ENCODE results near the gene TEAD1. TPM values are rescaled to one million over a fixed set of nuclear protein-coding genes. Genes with fewer than 3 reads are reported as not detected.

The TEAD1 gene
- polyA plus RNA-seq, 1 donor (not counting 4 experiments of a cell fraction or from before 2014, with no cell fraction given): 32.7 TPM

DNA sequence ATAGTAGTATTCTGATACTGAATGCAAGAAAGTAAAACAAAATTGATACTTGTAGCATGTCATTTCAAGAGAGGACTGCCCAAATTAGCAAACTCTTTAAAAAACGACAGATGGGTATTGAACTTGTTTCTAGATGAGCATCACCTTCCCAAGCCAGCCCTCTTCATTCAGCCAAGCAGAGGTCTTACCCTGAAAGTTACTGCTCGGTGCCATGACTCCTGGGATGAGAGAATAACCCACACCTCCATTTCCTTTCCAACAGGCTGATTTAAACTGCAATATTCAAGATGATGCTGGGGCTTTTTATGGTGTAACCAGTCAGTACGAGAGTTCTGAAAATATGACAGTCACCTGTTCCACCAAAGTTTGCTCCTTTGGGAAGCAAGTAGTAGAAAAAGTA lies 250.4 kb downstream of the TEAD1 start:
- H2AFZ ChIP-seq (ENCODE audit: control insufficient read depth, low read length): no peak overlapping the region
- peaks cover 5% of the 10 kb centered on the region for H3K9me1 ChIP-seq (ENCODE audit: control insufficient read depth, extremely low read depth, insufficient read depth, low read length)
- no peaks in the 10 kb centered on the region for H3K27me3 ChIP-seq (ENCODE audit: control insufficient read depth, extremely low read depth, insufficient read depth, low read length)
- H3K4me3 ChIP-seq (ENCODE audit: control insufficient read depth in 2 of 3, extremely low read depth in 1 of 3, insufficient read depth in 2 of 3, low read depth in 1 of 3, low read length in 3 of 3): no peak overlapping the region
- no peak overlapping the region for H3K4me2 ChIP-seq (ENCODE audit: control insufficient read depth, extremely low read depth, insufficient read depth, low read depth, low read length)
- no peaks in the 10 kb centered on the region for H4K20me1 ChIP-seq (ENCODE audit: control insufficient read depth, extremely low read depth, insufficient read depth, low read length)
- no peaks in the 10 kb centered on the region for H3K9me3 ChIP-seq (ENCODE audit: control insufficient read depth, low read depth, low read length)
- no peak for DNase-seq (ENCODE audit: low read depth, low spot score)
- peaks cover 2% of the 10 kb centered on the region for H3K4me1 ChIP-seq (ENCODE audit: control insufficient read depth, extremely low read depth, insufficient read depth, low read length)
- H3K9ac ChIP-seq (ENCODE audit: control insufficient read depth, extremely low read depth, insufficient read depth, low read length): no peak overlapping the region
- TF ChIP-seq EZH2 (IDR thresholded peaks at IDR 0.05; ENCODE audit: low read length): no peak
- TF ChIP-seq, protein P1, sequence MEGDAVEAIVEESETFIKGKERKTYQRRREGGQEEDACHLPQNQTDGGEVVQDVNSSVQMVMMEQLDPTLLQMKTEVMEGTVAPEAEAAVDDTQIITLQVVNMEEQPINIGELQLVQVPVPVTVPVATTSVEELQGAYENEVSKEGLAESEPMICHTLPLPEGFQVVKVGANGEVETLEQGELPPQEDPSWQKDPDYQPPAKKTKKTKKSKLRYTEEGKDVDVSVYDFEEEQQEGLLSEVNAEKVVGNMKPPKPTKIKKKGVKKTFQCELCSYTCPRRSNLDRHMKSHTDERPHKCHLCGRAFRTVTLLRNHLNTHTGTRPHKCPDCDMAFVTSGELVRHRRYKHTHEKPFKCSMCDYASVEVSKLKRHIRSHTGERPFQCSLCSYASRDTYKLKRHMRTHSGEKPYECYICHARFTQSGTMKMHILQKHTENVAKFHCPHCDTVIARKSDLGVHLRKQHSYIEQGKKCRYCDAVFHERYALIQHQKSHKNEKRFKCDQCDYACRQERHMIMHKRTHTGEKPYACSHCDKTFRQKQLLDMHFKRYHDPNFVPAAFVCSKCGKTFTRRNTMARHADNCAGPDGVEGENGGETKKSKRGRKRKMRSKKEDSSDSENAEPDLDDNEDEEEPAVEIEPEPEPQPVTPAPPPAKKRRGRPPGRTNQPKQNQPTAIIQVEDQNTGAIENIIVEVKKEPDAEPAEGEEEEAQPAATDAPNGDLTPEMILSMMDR (optimal IDR thresholded peaks at IDR 0.05 in 1 of 3, IDR thresholded peaks at IDR 0.05 in 1 of 3, conservative IDR thresholded peaks at IDR 0.05 in 1 of 3; ENCODE audit: extremely low read depth in 1 of 3, insufficient read depth in 2 of 3, low read length in 3 of 3): no peak
- no peak overlapping the region for H3K27ac ChIP-seq (ENCODE audit: control insufficient read depth, insufficient read depth, low read length)
- no peak for FAIRE-seq
- H3K36me3 ChIP-seq (ENCODE audit: control insufficient read depth in 2 of 2, extremely low read depth in 1 of 2, insufficient read depth in 2 of 2, low read length in 2 of 2): peaks cover 18 to 20% of the 10 kb centered on the region in 2 experiments
- H3K79me2 ChIP-seq (ENCODE audit: control insufficient read depth, insufficient read depth, low read length): no peaks in the 10 kb centered on the region
- dilution Hi-C loops (cut with MboI; ENCODE audit: extremely low pct_ligation_motif_present, low sequenced_read_pairs): no loop called here

DNA sequence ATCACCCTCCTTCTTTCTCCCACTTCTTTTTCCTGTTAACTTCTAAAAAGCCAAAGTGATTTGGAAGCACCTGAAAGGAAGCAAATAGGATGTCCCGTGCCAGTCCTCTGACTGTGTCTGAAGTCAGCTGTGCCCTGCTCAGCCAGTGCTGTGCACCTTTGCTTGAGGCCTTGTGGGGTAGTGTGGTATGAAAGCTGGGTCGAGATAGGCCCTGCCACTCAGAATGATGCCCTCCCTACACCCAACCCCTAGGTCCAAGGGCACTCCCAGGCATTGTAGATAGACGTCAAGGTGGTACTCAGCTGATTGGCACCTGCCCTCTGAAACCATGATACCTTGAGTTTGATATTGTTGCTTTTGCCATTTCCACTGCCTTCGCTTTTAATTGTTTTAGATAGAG lies 251.3 kb downstream of the TEAD1 start:
- H3K4me3 ChIP-seq (ENCODE audit: control insufficient read depth in 2 of 3, extremely low read depth in 1 of 3, insufficient read depth in 2 of 3, low read depth in 1 of 3, low read length in 3 of 3): no peak overlapping the region
- H3K9ac ChIP-seq (ENCODE audit: control insufficient read depth, extremely low read depth, insufficient read depth, low read length): no peak overlapping the region
- H2AFZ ChIP-seq (ENCODE audit: control insufficient read depth, low read length): no peak overlapping the region
- no peak for TF ChIP-seq EZH2 (IDR thresholded peaks at IDR 0.05; ENCODE audit: low read length)
- TF ChIP-seq, protein P1 (optimal IDR thresholded peaks at IDR 0.05 in 1 of 3, IDR thresholded peaks at IDR 0.05 in 1 of 3, conservative IDR thresholded peaks at IDR 0.05 in 1 of 3; ENCODE audit: extremely low read depth in 1 of 3, insufficient read depth in 2 of 3, low read length in 3 of 3): no peak
- H3K4me2 ChIP-seq (ENCODE audit: control insufficient read depth, extremely low read depth, insufficient read depth, low read depth, low read length): no peak overlapping the region
- FAIRE-seq (no peak), DNase-seq (ENCODE audit: low read depth, low spot score) (no peak)
- H3K9me1 ChIP-seq (ENCODE audit: control insufficient read depth, extremely low read depth, insufficient read depth, low read length): peaks cover 7% of the 10 kb centered on the region
- peaks cover 2% of the 10 kb centered on the region for H3K4me1 ChIP-seq (ENCODE audit: control insufficient read depth, extremely low read depth, insufficient read depth, low read length)
- no peak overlapping the region for H3K27ac ChIP-seq (ENCODE audit: control insufficient read depth, insufficient read depth, low read length)
- no peaks in the 10 kb centered on the region for H3K27me3 ChIP-seq (ENCODE audit: control insufficient read depth, extremely low read depth, insufficient read depth, low read length)
- no peaks in the 10 kb centered on the region for H3K79me2 ChIP-seq (ENCODE audit: control insufficient read depth, insufficient read depth, low read length)
- H3K36me3 ChIP-seq (ENCODE audit: control insufficient read depth in 2 of 2, extremely low read depth in 1 of 2, insufficient read depth in 2 of 2, low read length in 2 of 2): peaks cover 18 to 25% of the 10 kb centered on the region in 2 experiments
- H4K20me1 ChIP-seq (ENCODE audit: control insufficient read depth, extremely low read depth, insufficient read depth, low read length): no peaks in the 10 kb centered on the region
- dilution Hi-C loops (cut with MboI; ENCODE audit: extremely low pct_ligation_motif_present, low sequenced_read_pairs): no loop called here
- no peaks in the 10 kb centered on the region for H3K9me3 ChIP-seq (ENCODE audit: control insufficient read depth, low read depth, low read length)
